ENCODE data around the gene SLC31A1. TPM values are rescaled to one million over a fixed set of nuclear protein-coding genes. Genes with fewer than 3 reads are reported as not detected.

SLC31A1 gene
- total and polyA plus RNA-seq, 2 experiments from 2014 or later = 15.0 to 32.1 TPM

- H3K36me3 Mint-ChIP-seq (ENCODE audit: low read depth) = peaks cover 42% of the 10 kb centered on the region
- H3K4me3 Mint-ChIP-seq = no peak overlapping the region
- H3K79me2 ChIP-seq (replicated peaks; ENCODE audit: insufficient read depth) = no peaks in the 10 kb centered on the region
- H4K20me1 ChIP-seq (replicated peaks; ENCODE audit: insufficient read depth) = no peaks in the 10 kb centered on the region; the same call in 1 of the 2 replicates
- H3K27me3 Mint-ChIP-seq (ENCODE audit: insufficient read depth, low read depth, poor library complexity) = no peaks in the 10 kb centered on the region
- no peaks in the 10 kb centered on the region for H3K9me2 ChIP-seq (ENCODE audit: insufficient read depth)
- no peaks in the 10 kb centered on the region for H3K27me3 ChIP-seq (ENCODE audit: insufficient read depth)
- H3K9me3 Mint-ChIP-seq = no peaks in the 10 kb centered on the region; the same call in 1 of the 3 replicates
- no peak overlapping the region for H3K4me2 ChIP-seq
- no peaks in the 10 kb centered on the region for H3K4me1 ChIP-seq (ENCODE audit: insufficient read depth)
- peaks cover 36% of the 10 kb centered on the region for H3K36me3 ChIP-seq (ENCODE audit: insufficient read depth)
- H3K4me3 ChIP-seq = no peak overlapping the region
- no peaks in the 10 kb centered on the region for H3F3A ChIP-seq (replicated peaks; ENCODE audit: low read depth)
- H2AFZ ChIP-seq = no peak overlapping the region
- ATAC-seq (no peak), DNase-seq (ENCODE audit: low spot score) (no peak)
- no peaks in the 10 kb centered on the region for H3K4me1 Mint-ChIP-seq
- TF ChIP-seq NANOG (IDR thresholded peaks at IDR 0.05; ENCODE audit: borderline replicate concordance) (no peak), POLR2AphosphoS5 (IDR thresholded peaks at IDR 0.05; ENCODE audit: low read depth) (no peak), JUNB (IDR thresholded peaks at IDR 0.05; ENCODE audit: unreplicated experiment) (no peak), ZNF331 (CRISPR knock-in tag; IDR thresholded peaks at IDR 0.05; ENCODE audit: low read depth) (no peak), CTCF (conservative IDR thresholded peaks at IDR 0.05; ENCODE audit: low read depth in 2 of 2) (no peak), STAT1 (IDR thresholded peaks at IDR 0.05; ENCODE audit: unreplicated experiment) (no peak), EZH2phosphoT487 (IDR thresholded peaks at IDR 0.05; ENCODE audit: unreplicated experiment) (no peak), ETS1 (IDR thresholded peaks at IDR 0.05) (no peak), CREB1 (CRISPR knock-in tag; IDR thresholded peaks at IDR 0.05; ENCODE audit: low read depth) (no peak), ZNF114 (CRISPR knock-in tag; IDR thresholded peaks at IDR 0.05) (no peak), EZH2 (IDR thresholded peaks at IDR 0.05; ENCODE audit: low read depth, unreplicated experiment) (no peak), ZNF462 (CRISPR knock-in tag; IDR thresholded peaks at IDR 0.05) (no peak), REST (IDR thresholded peaks at IDR 0.05; ENCODE audit: unreplicated experiment) (no peak)
- no peak overlapping the region for H3K27ac ChIP-seq (ENCODE audit: low read depth)
- no peak overlapping the region for H3K27ac Mint-ChIP-seq
Observed at GRCh38 chr9:113176803-113177202, 44.5 kb upstream of the SLC31A1 start.

All from GM23338 (cell line).